Osteoblast (primary cell): Measurements from ENCODE around the gene ALOX12B. TPM values are rescaled to one million over a fixed set of nuclear protein-coding genes. Genes with fewer than 3 reads are reported as not detected.

ENCODE experiments used
- DNase-seq: peaks from one replicate; pipeline ENCODE4 v3.0.0; 2011; ENCODE audit warnings: low spot score, mixed read lengths; ENCODE audit not compliant: insufficient read length; ENCODE audit errors: missing footprints
- H2AFZ ChIP-seq: 2 replicates; pipeline ENCODE4 v1.6.0; 2011; ENCODE audit warnings: mild to moderate bottlenecking, low read length
- H3K27ac ChIP-seq: 2 replicates; pipeline ENCODE4 v1.5.1; 2011; ENCODE audit warnings: mild to moderate bottlenecking, low read depth, low read length, moderate library complexity
- H3K27me3 ChIP-seq: 2 replicates; pipeline ENCODE4 v1.6.0; 2012; ENCODE audit warnings: mild to moderate bottlenecking, control low read depth, inconsistent platforms, low read length, moderate library complexity; ENCODE audit not compliant: insufficient read depth
- H3K36me3 ChIP-seq: 2 replicates; pipeline ENCODE4 v1.5.1; 2011; ENCODE audit warnings: mild to moderate bottlenecking, low read length, control low read depth, moderate library complexity; ENCODE audit not compliant: insufficient read depth
- H3K4me1 ChIP-seq: 2 replicates; pipeline ENCODE4 v1.5.1; 2011; ENCODE audit warnings: mild to moderate bottlenecking, low read length, control low read depth, moderate library complexity; ENCODE audit not compliant: insufficient read depth
- H3K4me2 ChIP-seq: 2 replicates; pipeline ENCODE4 v1.6.0; 2011; ENCODE audit warnings: mild to moderate bottlenecking, low read length; ENCODE audit not compliant: insufficient read depth
- H3K4me3 ChIP-seq: fragments of 200-600 bp; sonication (generic); 3 replicates; pipeline ENCODE4 v1.5.1; 2012; ENCODE audit warnings: mild to moderate bottlenecking, low read length, inconsistent platforms; ENCODE audit not compliant: insufficient read depth
- H3K79me2 ChIP-seq: 2 replicates; pipeline ENCODE4 v1.6.0; 2012; ENCODE audit warnings: mild to moderate bottlenecking, low read length, control low read depth, inconsistent platforms; ENCODE audit not compliant: insufficient read depth
- H3K9me3 ChIP-seq: 2 replicates; pipeline ENCODE4 v1.5.1; 2011; ENCODE audit warnings: low read depth, low read length, control low read depth
- H4K20me1 ChIP-seq: 2 replicates; pipeline ENCODE4 v1.6.0; 2012; ENCODE audit warnings: mild to moderate bottlenecking, low read length, control low read depth; ENCODE audit not compliant: insufficient read depth
- total RNA-seq: library from RNA; depleted of rRNA; stranded (reverse); fragments of >200 nt; gene quantifications from 2 replicates; pipeline ENCODE4 v1.2.3, GENCODE V29; 2012
- TF ChIP-seq, protein P1 (sequence below): IDR thresholded peaks from 2 replicates; pipeline ENCODE4 v1.5.1; 2011; ENCODE audit warnings: mild to moderate bottlenecking, low read depth, low read length, moderate library complexity; ENCODE audit errors: extremely low read depth

Gene ALOX12B
- total RNA-seq, 1 donor: not detected

DNA sequence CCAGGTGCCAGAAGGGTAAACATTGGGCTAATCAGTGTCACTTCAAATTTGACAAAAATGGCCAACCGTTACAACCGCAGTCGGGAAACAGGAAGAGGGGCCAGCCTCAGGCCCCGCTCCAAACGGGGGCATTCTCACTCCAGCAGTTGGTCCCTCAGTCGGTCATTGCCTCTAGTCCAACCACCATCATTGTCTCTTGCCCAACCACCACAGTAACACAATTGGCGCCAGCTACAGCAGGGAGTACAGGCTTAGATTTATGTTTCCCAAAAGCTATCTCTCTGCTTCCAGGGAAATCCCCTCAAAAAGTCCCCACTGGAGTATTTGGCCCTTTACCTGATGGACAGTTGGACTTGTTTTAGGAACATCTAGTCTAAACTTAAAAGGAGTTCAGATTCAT, 28.4 kb downstream of the ALOX12B start:
- peak; percentile 68 for DNase-seq
- TF ChIP-seq, protein P1, sequence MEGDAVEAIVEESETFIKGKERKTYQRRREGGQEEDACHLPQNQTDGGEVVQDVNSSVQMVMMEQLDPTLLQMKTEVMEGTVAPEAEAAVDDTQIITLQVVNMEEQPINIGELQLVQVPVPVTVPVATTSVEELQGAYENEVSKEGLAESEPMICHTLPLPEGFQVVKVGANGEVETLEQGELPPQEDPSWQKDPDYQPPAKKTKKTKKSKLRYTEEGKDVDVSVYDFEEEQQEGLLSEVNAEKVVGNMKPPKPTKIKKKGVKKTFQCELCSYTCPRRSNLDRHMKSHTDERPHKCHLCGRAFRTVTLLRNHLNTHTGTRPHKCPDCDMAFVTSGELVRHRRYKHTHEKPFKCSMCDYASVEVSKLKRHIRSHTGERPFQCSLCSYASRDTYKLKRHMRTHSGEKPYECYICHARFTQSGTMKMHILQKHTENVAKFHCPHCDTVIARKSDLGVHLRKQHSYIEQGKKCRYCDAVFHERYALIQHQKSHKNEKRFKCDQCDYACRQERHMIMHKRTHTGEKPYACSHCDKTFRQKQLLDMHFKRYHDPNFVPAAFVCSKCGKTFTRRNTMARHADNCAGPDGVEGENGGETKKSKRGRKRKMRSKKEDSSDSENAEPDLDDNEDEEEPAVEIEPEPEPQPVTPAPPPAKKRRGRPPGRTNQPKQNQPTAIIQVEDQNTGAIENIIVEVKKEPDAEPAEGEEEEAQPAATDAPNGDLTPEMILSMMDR: no peak
- Histone ChIP-seq H3K79me2 (no peaks in the 10 kb centered on the region), H3K4me2 (no peak overlapping the region), H3K4me1 (peaks cover 13% of the 10 kb centered on the region), H3K9me3 (no peaks in the 10 kb centered on the region), H3K27ac (no peak overlapping the region), H2AFZ (no peak overlapping the region), H4K20me1 (no peaks in the 10 kb centered on the region), H3K36me3 (no peaks in the 10 kb centered on the region), H3K4me3 (no peak overlapping the region), H3K27me3 (peaks cover 67% of the 10 kb centered on the region)

DNA sequence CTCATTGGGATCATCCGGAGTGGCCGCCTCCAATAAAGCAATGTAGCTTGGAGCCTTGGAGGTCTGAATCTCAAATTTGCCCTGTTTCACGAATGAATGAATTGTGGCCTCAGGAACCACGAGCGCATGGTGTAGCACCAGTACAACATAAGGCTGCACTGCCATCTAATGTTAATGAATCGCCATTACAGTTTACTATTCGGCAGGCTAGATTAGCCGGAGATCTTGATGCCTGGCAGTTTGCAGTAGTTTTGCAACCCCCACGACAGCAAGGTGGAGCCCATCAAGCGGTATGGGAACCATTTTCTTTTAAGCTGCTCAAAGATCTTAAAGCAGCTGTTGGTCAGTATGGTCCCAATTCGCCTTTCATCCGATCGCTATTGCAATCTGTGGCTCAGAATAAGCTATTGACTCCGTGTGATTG, 29.8 kb downstream of the ALOX12B start:
- Histone ChIP-seq H2AFZ (peak overlapping the region; percentile 52), H3K79me2 (no peaks in the 10 kb centered on the region), H3K9me3 (no peaks in the 10 kb centered on the region), H3K4me1 (peaks cover 13% of the 10 kb centered on the region), H3K27ac (no peak overlapping the region), H3K27me3 (peaks cover 60% of the 10 kb centered on the region), H3K4me3 (no peak overlapping the region), H4K20me1 (no peaks in the 10 kb centered on the region), H3K36me3 (no peaks in the 10 kb centered on the region), H3K4me2 (peak overlapping the region; percentile 44)
- peak; percentile 89 for DNase-seq
- TF ChIP-seq, protein P1: peak; percentile 75

DNA sequence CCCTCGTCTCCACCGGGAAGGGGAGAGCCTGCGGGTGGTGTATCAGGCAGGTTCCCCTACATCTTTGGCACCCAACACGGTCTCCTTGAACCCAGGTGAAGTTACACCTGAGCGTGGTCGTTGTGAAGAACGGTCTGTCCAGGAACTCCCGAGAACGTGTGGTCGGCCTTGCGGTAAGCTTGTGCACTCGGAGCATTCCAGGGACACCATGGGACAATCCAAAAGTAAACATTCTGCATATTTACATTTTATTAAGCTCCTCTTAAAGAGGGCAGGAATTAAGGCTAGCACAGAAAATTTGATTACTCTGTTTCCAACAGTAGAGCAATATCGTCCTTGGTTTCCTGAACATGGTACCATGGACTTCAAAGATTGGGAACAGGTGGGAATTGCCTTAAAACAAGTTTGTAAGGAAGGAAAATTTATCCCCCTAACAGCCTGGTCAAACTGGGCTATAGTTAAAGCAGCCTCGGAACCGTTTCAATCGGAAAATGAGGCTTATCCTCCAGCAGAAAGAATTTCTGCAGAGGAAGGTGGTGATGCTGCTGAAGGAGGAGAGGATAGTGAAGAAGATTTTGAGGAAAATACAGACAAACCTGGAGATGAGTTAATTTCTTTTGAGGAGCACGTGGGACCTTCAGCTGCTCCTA, 30.4 kb downstream of the ALOX12B start:
- Histone ChIP-seq H3K4me1 (peaks cover 13% of the 10 kb centered on the region), H3K36me3 (no peaks in the 10 kb centered on the region), H3K27me3 (peaks cover 60% of the 10 kb centered on the region), H3K9me3 (no peaks in the 10 kb centered on the region), H4K20me1 (no peaks in the 10 kb centered on the region), H2AFZ (no peak overlapping the region), H3K4me2 (no peak overlapping the region), H3K79me2 (no peaks in the 10 kb centered on the region), H3K27ac (no peak overlapping the region), H3K4me3 (no peak overlapping the region)
- peak; percentile 85 for DNase-seq
- TF ChIP-seq, protein P1: no peak

DNA sequence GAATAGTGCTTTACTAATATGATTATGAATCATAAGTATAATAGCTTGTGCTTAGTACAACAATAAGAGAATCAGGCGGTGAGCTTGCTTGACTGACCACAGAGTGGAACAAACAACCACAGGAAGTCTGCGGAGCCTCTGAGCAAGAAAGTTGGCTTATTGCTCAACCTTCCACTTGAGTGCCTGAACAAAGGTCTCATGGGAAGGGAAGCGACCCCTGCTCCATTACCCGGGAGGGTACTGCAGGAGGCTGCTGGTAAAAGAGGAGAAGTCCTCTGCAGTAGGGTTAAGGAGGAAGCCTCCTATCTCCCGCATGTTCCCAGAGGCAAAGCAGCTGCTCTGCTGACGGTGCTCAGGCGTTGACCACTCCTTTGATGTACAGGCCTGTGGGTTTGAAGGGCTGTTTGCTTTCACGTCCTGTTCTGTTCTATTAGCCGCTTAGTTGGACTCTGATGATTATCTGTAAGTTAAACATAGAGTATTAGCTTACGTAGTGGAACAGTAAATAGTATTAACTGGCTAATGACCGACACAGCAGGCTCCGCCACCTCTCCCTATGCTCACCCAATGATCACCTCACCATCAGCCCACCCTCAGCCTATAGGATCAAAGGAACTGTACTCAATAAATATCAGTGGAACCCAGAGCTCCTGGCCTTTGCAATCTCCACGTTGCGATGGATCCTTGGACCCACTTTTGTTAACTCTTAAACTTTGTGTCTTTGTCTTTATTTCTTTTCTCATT, 31.1 kb downstream of the ALOX12B start:
- TF ChIP-seq, protein P1: no peak
- no peaks in the 10 kb centered on the region for H3K9me3 ChIP-seq
- no peaks in the 10 kb centered on the region for H3K36me3 ChIP-seq
- H3K4me1 ChIP-seq: peaks cover 13% of the 10 kb centered on the region
- H3K27me3 ChIP-seq: peaks cover 59% of the 10 kb centered on the region
- H3K4me2 ChIP-seq: peak overlapping the region; percentile 46
- DNase-seq: peak; percentile 92
- H3K27ac ChIP-seq: no peak overlapping the region
- no peaks in the 10 kb centered on the region for H4K20me1 ChIP-seq
- H2AFZ ChIP-seq: no peak overlapping the region
- H3K4me3 ChIP-seq: no peak overlapping the region
- no peaks in the 10 kb centered on the region for H3K79me2 ChIP-seq
